Endothelial cell of umbilical vein (primary cell): ENCODE results near the gene ACER2. TPM values are rescaled to one million over a fixed set of nuclear protein-coding genes. Genes with fewer than 3 reads are reported as not detected.

ENCODE experiments used
- BruUV-seq: library from RNA; stranded (reverse); fragments of 400-500 nt; replicated peaks from 2 replicates; lab custom pipeline; 2021; lab: Mats Ljungman, UMichigan
- CTCF ChIA-PET: fragments of 300-600, 350-600 bp; sonication (Branson Sonifier 250); formaldehyde crosslinking; loops from one replicate; lab custom pipeline; 2021; ENCODE audit warnings: antibody characterized with exemption, inconsistent platforms; lab: Charles Lee
- POLR2A ChIA-PET: fragments of 300-600, 350-600 bp; sonication (Branson Sonifier 250); formaldehyde crosslinking; loops from one replicate; lab custom pipeline; 2021; ENCODE audit warnings: antibody characterized with exemption, inconsistent platforms; lab: Charles Lee
- DNase-seq: peaks from one replicate; pipeline ENCODE4 v3.0.0-alpha.2; 2011; ENCODE audit warnings: low read depth, low spot score
- FAIRE-seq: peaks from 2 replicates; lab custom pipeline; 2011; peaks lifted over from hg19 to GRCh38; lab: Jason Lieb, UNC
- H2AFZ ChIP-seq: 2 replicates; pipeline ENCODE4 v1.6.0; 2012; ENCODE audit warnings: low read depth, low read length, control low read depth, inconsistent platforms
- H3K27ac ChIP-seq: 2 replicates; pipeline ENCODE4 v1.5.1; 2011; ENCODE audit warnings: low read depth, mild to moderate bottlenecking, control low read depth, low read length, moderate library complexity; ENCODE audit not compliant: insufficient read depth
- H3K27me3 ChIP-seq, 2 experiments: 2 replicates each; pipeline versions ENCODE4 v1.6.0 to v1.6.1; 2011; ENCODE audit warnings: low read length in 2 of 2, mixed read lengths in 1 of 2; ENCODE audit not compliant: control insufficient read depth in 2 of 2, insufficient read depth in 2 of 2
- H3K36me3 ChIP-seq, 2 experiments: 2 replicates in 1 of 2; 3 replicates in 1 of 2; pipeline ENCODE4 v1.5.1; 2011; ENCODE audit warnings: low read length in 2 of 2, mild to moderate bottlenecking in 1 of 2, moderate library complexity in 1 of 2; ENCODE audit not compliant: control insufficient read depth in 2 of 2, insufficient read depth in 2 of 2; ENCODE audit errors: extremely low read depth in 1 of 2
- H3K4me1 ChIP-seq: 3 replicates; pipeline ENCODE4 v1.5.1; 2011; ENCODE audit warnings: mild to moderate bottlenecking, low read length; ENCODE audit not compliant: control insufficient read depth, insufficient read depth; ENCODE audit errors: extremely low read depth
- H3K4me2 ChIP-seq: 2 replicates; pipeline ENCODE4 v1.6.1; 2011; ENCODE audit warnings: low read length, control low read depth, mixed read lengths; ENCODE audit not compliant: insufficient read depth
- H3K4me3 ChIP-seq, 3 experiments: fragments of 200-600 bp in 1 of 3; sonication (generic), shearing (Covaris generic) in 1 of 3; replicated peaks in 1 of 3; 2 replicates each; pipeline ENCODE4 v1.5.1; 2011 to 2016; ENCODE audit warnings: control low read depth in 3 of 3, low read length in 3 of 3, mild to moderate bottlenecking in 2 of 3, inconsistent platforms in 1 of 3, low read depth in 1 of 3, moderate library complexity in 1 of 3; ENCODE audit not compliant: insufficient read depth in 1 of 3
- H3K79me2 ChIP-seq: 2 replicates; pipeline ENCODE4 v1.6.0; 2012; ENCODE audit warnings: low read length, inconsistent platforms; ENCODE audit not compliant: control insufficient read depth, insufficient read depth
- H3K9ac ChIP-seq: replicated peaks from 2 replicates; pipeline ENCODE3; 2011; ENCODE audit warnings: low read length, control low read depth; ENCODE audit not compliant: insufficient read depth; ENCODE audit errors: extremely low read depth
- H3K9me1 ChIP-seq: replicated peaks from 3 replicates; pipeline ENCODE4 v1.6.0; 2011; ENCODE audit warnings: mild to moderate bottlenecking, low read length; ENCODE audit not compliant: control insufficient read depth, insufficient read depth; ENCODE audit errors: extremely low read depth
- H3K9me3 ChIP-seq: replicated peaks from 2 replicates; pipeline ENCODE4 v1.5.1; 2012; ENCODE audit warnings: low read length, inconsistent platforms; ENCODE audit not compliant: control insufficient read depth, insufficient read depth
- H4K20me1 ChIP-seq: replicated peaks from 2 replicates; pipeline ENCODE3; 2011; ENCODE audit warnings: mild to moderate bottlenecking, low read length; ENCODE audit not compliant: control insufficient read depth, insufficient read depth; ENCODE audit errors: extremely low read depth
- EZH2 ChIP-seq: IDR thresholded peaks from 2 replicates; pipeline ENCODE4 v1.6.1; 2012; ENCODE audit warnings: borderline replicate concordance, low read depth, mild to moderate bottlenecking, moderate library complexity, low read length, inconsistent platforms; ENCODE audit not compliant: severe bottlenecking
- FOS ChIP-seq: IDR thresholded peaks from 2 replicates; pipeline ENCODE4 v1.6.1; 2011; ENCODE audit warnings: mild to moderate bottlenecking, low read length, moderate library complexity, borderline replicate concordance; ENCODE audit not compliant: insufficient read depth
- GATA2 ChIP-seq: IDR thresholded peaks from 2 replicates; pipeline ENCODE4 v1.7.0; 2011; ENCODE audit warnings: low read depth, mild to moderate bottlenecking, moderate library complexity, mixed read lengths, low read length; ENCODE audit not compliant: insufficient read length, insufficient read depth
- JUN ChIP-seq: IDR thresholded peaks from 2 replicates; pipeline ENCODE4 v1.6.1; 2011; ENCODE audit warnings: borderline replicate concordance, low read depth; ENCODE audit not compliant: insufficient read length, insufficient read depth
- MYC ChIP-seq: IDR thresholded peaks from one replicate; pipeline ENCODE4 v1.6.1; 2011; ENCODE audit warnings: mild to moderate bottlenecking, low read depth, low read length
- POLR2A ChIP-seq: IDR thresholded peaks from 2 replicates; pipeline ENCODE4 v1.6.1; 2012; ENCODE audit warnings: low read depth, mild to moderate bottlenecking, control low read depth, low read length
- POLR2AphosphoS5 ChIP-seq: IDR thresholded peaks from 2 replicates; pipeline ENCODE4 v1.6.1; 2012; ENCODE audit warnings: low read depth, mild to moderate bottlenecking, control low read depth, low read length, moderate library complexity; ENCODE audit not compliant: insufficient read depth
- dilution Hi-C: fragments of 300-500 bp; cut with MboI; formaldehyde crosslinking; loops from one replicate; pipeline ENCODE4 v1.15.0; 2019; ENCODE audit warnings: low sequenced_read_pairs; ENCODE audit not compliant: extremely low pct_ligation_motif_present
- intact Hi-C: fragments of 100-400 bp; cut with micrococcal nuclease; formaldehyde crosslinking; loops from one replicate; pipeline ENCODE4 v1.10.0; 2022
- polyA plus RNA-seq, 4 experiments: library from polyadenylated mRNA; depleted of rRNA in 3 of 4; stranded (reverse) in 3 of 4; unstranded in 1 of 4; fragments of >200 nt; gene quantifications; 2 replicates each; pipeline versions ENCODE4 v1.2.1 to v1.2.3, GENCODE V29; 2011 to 2012; ENCODE audit warnings: missing spikeins in 1 of 4
- total RNA-seq: library from RNA; stranded (reverse); gene quantifications from 2 replicates; pipeline ENCODE4 v1.2.3, GENCODE V29; 2021
- TF ChIP-seq, protein P1 (sequence below), 2 donors: IDR thresholded peaks; 1 replicate in 1 of 2; 2 replicates in 1 of 2; pipeline ENCODE4 v1.5.1; 2011; ENCODE audit warnings: low read length in 2 of 2, mild to moderate bottlenecking in 2 of 2, moderate library complexity in 2 of 2, control low read depth in 1 of 2, inconsistent platforms in 1 of 2, low read depth in 1 of 2; ENCODE audit not compliant: insufficient read depth in 1 of 2; ENCODE audit errors: extremely low read depth in 1 of 2
- TF ChIP-seq, protein P2 (sequence below): IDR thresholded peaks from 2 replicates; pipeline ENCODE4 v1.6.1; 2011; ENCODE audit not compliant: insufficient read depth, insufficient read length

ACER2 gene
- total and polyA plus RNA-seq, 2 donors (not counting 3 experiments of a cell fraction or from before 2014, with no cell fraction given) = 5.2 to 7.3 TPM

- intact Hi-C loops = loop anchor here (5.0 kb wide), 1 partner anchor 154 kb away; no protein-coding TSS in a partner anchor
- Histone ChIP-seq H3K27me3 (no peaks in the 10 kb centered on the region), H3K79me2 (no peaks in the 10 kb centered on the region), H3K4me2 (no peak overlapping the region), H3K4me3 (no peak overlapping the region), H3K36me3 (no peaks in the 10 kb centered on the region), H2AFZ (no peak overlapping the region), H3K9me1 (no peaks in the 10 kb centered on the region), H3K27ac (no peak overlapping the region), H3K9ac (no peak overlapping the region), H3K9me3 (no peaks in the 10 kb centered on the region), H3K4me1 (no peaks in the 10 kb centered on the region), H4K20me1 (no peaks in the 10 kb centered on the region)
- FAIRE-seq (no peak), DNase-seq (no peak)
- ChIA-PET CTCF (interaction anchor here (0.7 kb wide), 1 partner anchor 14 kb away, joined by 3 read pairs; no protein-coding TSS in a partner anchor), POLR2A (no interaction called here)
- BruUV-seq = no TSS peak
- TF ChIP-seq JUN = no peak
- TF ChIP-seq POLR2AphosphoS5 = no peak
- TF ChIP-seq FOS = no peak
- TF ChIP-seq, protein P1, sequence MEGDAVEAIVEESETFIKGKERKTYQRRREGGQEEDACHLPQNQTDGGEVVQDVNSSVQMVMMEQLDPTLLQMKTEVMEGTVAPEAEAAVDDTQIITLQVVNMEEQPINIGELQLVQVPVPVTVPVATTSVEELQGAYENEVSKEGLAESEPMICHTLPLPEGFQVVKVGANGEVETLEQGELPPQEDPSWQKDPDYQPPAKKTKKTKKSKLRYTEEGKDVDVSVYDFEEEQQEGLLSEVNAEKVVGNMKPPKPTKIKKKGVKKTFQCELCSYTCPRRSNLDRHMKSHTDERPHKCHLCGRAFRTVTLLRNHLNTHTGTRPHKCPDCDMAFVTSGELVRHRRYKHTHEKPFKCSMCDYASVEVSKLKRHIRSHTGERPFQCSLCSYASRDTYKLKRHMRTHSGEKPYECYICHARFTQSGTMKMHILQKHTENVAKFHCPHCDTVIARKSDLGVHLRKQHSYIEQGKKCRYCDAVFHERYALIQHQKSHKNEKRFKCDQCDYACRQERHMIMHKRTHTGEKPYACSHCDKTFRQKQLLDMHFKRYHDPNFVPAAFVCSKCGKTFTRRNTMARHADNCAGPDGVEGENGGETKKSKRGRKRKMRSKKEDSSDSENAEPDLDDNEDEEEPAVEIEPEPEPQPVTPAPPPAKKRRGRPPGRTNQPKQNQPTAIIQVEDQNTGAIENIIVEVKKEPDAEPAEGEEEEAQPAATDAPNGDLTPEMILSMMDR (IDR thresholded peaks at IDR 0.05; ENCODE audit: extremely low read depth in 1 of 2, insufficient read depth in 1 of 2, low read depth in 1 of 2, low read length in 2 of 2) = no peak
- no peak for TF ChIP-seq EZH2
- no peak for TF ChIP-seq POLR2A
- no peak for TF ChIP-seq MYC
- TF ChIP-seq, protein P2, sequence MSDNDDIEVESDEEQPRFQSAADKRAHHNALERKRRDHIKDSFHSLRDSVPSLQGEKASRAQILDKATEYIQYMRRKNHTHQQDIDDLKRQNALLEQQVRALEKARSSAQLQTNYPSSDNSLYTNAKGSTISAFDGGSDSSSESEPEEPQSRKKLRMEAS = no peak
- TF ChIP-seq GATA2 = no peak
- dilution Hi-C loops = no loop called here
Observed at GRCh38 chr9:19451240-19452087, 42.7 kb downstream of the ACER2 start.
